B cell (primary cell): ENCODE results near the gene PALLD. TPM values are rescaled to one million over a fixed set of nuclear protein-coding genes. Genes with fewer than 3 reads are reported as not detected.

Experiments
- ATAC-seq: fragments of 200-7000 bp; cut with Tn5 transposase; one replicate; pipeline ENCODE4 v1.10.0; 2021; ENCODE audit warnings: low read depth, mild to moderate bottlenecking, moderate number of reproducible peaks, moderate library complexity
- CTCF ChIA-PET: fragments of 350-600 bp; sonication (Branson Sonifier 250); formaldehyde crosslinking; loops from one replicate; lab custom pipeline; 2021; ENCODE audit warnings: antibody characterized with exemption, inconsistent platforms; lab: Charles Lee
- POLR2A ChIA-PET: fragments of 350-600 bp; sonication (Branson Sonifier 250); formaldehyde crosslinking; loops from one replicate; lab custom pipeline; 2021; ENCODE audit warnings: antibody characterized with exemption; lab: Charles Lee
- DNase-seq: peaks from one replicate; pipeline ENCODE4 v3.0.0; 2013
- H2AFZ ChIP-seq: 2 replicates; pipeline ENCODE4 v1.6.1; 2012; ENCODE audit warnings: mild to moderate bottlenecking, low read depth, low read length; ENCODE audit not compliant: insufficient read depth, poor library complexity, severe bottlenecking
- H3K27ac ChIP-seq, 2 donors: 1 replicate in 1 of 2; 2 replicates in 1 of 2; pipeline ENCODE4 v1.5.1; 2012 to 2013; ENCODE audit warnings: low read length in 2 of 2, mild to moderate bottlenecking in 2 of 2, moderate library complexity in 1 of 2
- H3K27me3 ChIP-seq, 4 experiments: fragments of 200-600 bp in 1 of 4; sonication (generic) in 1 of 4; replicated peaks in 1 of 4; 1 replicate in 2 of 4; 2 replicates in 2 of 4; pipeline versions ENCODE4 v1.6.1 to v1.7.0; 2013 to 2016; ENCODE audit warnings: low read length in 3 of 4, mild to moderate bottlenecking in 2 of 4, mixed read lengths in 1 of 4, moderate library complexity in 1 of 4; ENCODE audit not compliant: insufficient read depth in 4 of 4, control insufficient read depth in 3 of 4; ENCODE audit errors: control extremely low read depth in 1 of 4
- H3K36me3 ChIP-seq, 2 experiments: replicated peaks in 1 of 2; 1 replicate in 1 of 2; 2 replicates in 1 of 2; pipeline versions ENCODE4 v1.6.1 to v1.7.1; 2013; ENCODE audit warnings: low read length in 1 of 2; ENCODE audit not compliant: insufficient read depth in 2 of 2, control insufficient read depth in 1 of 2; ENCODE audit errors: control extremely low read depth in 1 of 2, extremely low read depth in 1 of 2
- H3K4me1 ChIP-seq, 2 donors: fragments of 200-600 bp in 1 of 2; sonication (generic) in 1 of 2; 1 replicate in 1 of 2; 2 replicates in 1 of 2; pipeline versions ENCODE4 v1.5.1 to v1.6.1; 2013 to 2017; ENCODE audit warnings: low read length in 2 of 2; ENCODE audit not compliant: control insufficient read depth in 2 of 2, insufficient read depth in 2 of 2
- H3K4me2 ChIP-seq: replicated peaks from 2 replicates; pipeline ENCODE3; 2012; ENCODE audit warnings: mild to moderate bottlenecking, low read depth, low read length; ENCODE audit not compliant: poor library complexity, severe bottlenecking
- H3K4me3 ChIP-seq, 5 experiments: fragments of 200-600 bp in 1 of 5; sonication (generic) in 1 of 5; 1 replicate in 3 of 5; 2 replicates in 2 of 5; pipeline versions ENCODE4 v1.5.1 to v1.7.0; 2011 to 2016; ENCODE audit warnings: low read length in 4 of 5, mild to moderate bottlenecking in 4 of 5, low read depth in 2 of 5, control low read depth in 1 of 5, moderate library complexity in 1 of 5; ENCODE audit not compliant: insufficient read depth in 1 of 5; ENCODE audit errors: control extremely low read depth in 1 of 5, extremely low read depth in 1 of 5
- H3K79me2 ChIP-seq: fragments of 200-600 bp; sonication (generic); one replicate; pipeline ENCODE4 v1.6.0; 2016; ENCODE audit warnings: low read length; ENCODE audit not compliant: control insufficient read depth, insufficient read depth
- H3K9ac ChIP-seq: fragments of 200-600 bp; sonication (generic); 2 replicates; pipeline ENCODE4 v1.6.1; 2017; ENCODE audit warnings: mild to moderate bottlenecking, low read length, moderate library complexity
- H3K9me3 ChIP-seq, 3 donors: one replicate each; pipeline versions ENCODE4 v1.6.1 to v1.7.1; 2013; ENCODE audit warnings: low read length in 2 of 3; ENCODE audit not compliant: control insufficient read depth in 2 of 3, insufficient read depth in 1 of 3; ENCODE audit errors: control extremely low read depth in 1 of 3
- H4K20me1 ChIP-seq: 2 replicates; pipeline ENCODE4 v1.6.0; 2012; ENCODE audit warnings: mild to moderate bottlenecking, low read length; ENCODE audit not compliant: insufficient read depth, control insufficient read depth, poor library complexity, severe bottlenecking
- H3K27ac Mint-ChIP-seq: one replicate; pipeline ENCODE4 v1.8.0; 2021; ENCODE audit warnings: mixed read lengths
- H3K27me3 Mint-ChIP-seq: one replicate; pipeline ENCODE4 v1.8.0; 2021; ENCODE audit warnings: mixed read lengths
- H3K4me1 Mint-ChIP-seq: one replicate; pipeline ENCODE4 v1.8.0; 2021; ENCODE audit warnings: mixed read lengths
- H3K4me3 Mint-ChIP-seq: one replicate; pipeline ENCODE4 v1.8.0; 2021; ENCODE audit warnings: mixed read lengths
- H3K9me3 Mint-ChIP-seq: one replicate; pipeline ENCODE4 v1.8.0; 2022; ENCODE audit warnings: mixed read lengths; ENCODE audit not compliant: insufficient read depth
- CTCF ChIP-seq: fragments of 200-600 bp; IDR thresholded peaks from one replicate; pipeline ENCODE4 v1.8.0; 2022; ENCODE audit warnings: antibody characterized with exemption, mild to moderate bottlenecking
- EZH2 ChIP-seq: IDR thresholded peaks from 2 replicates; pipeline ENCODE4 v1.6.1; 2012; ENCODE audit warnings: borderline replicate concordance, low read depth, mild to moderate bottlenecking, moderate library complexity, low read length; ENCODE audit not compliant: insufficient read depth, poor library complexity, severe bottlenecking
- WGBS: methylation state at CpG from one replicate; pipeline ENCODE4 v1.1.5; 2013; ENCODE audit warnings: missing lambda C conversion rate; ENCODE audit not compliant: insufficient coverage; 5-methylcytosine and 5-hydroxymethylcytosine counted together
- intact Hi-C: fragments of 100-400 bp; cut with micrococcal nuclease; formaldehyde crosslinking; loops from one replicate; pipeline ENCODE4 v1.10.0; 2022
- polyA plus RNA-seq: library from polyadenylated mRNA; depleted of rRNA; stranded (reverse); fragments of >200 nt; gene quantifications from 2 replicates; pipeline ENCODE4 v1.2.3, GENCODE V29; 2012
- total RNA-seq, 2 donors: library from RNA; stranded (reverse); fragments of 120-200 nt in 1 of 2; gene quantifications; 1 replicate in 1 of 2; 2 replicates in 1 of 2; pipeline versions ENCODE4 v1.2.3 to v1.2.4, GENCODE V29; 2013 to 2022

PALLD gene
- total and polyA plus RNA-seq, 2 donors (not counting 1 experiment from before 2014, with no cell fraction given) = 0.63 to 0.71 TPM

- no peak overlapping the region for H3K4me2 ChIP-seq
- intact Hi-C loops = no loop called here
- ChIA-PET CTCF (no interaction called here), POLR2A (no interaction called here)
- no peak for ATAC-seq
- peaks cover 0 to 4% (median 0%) of the 10 kb centered on the region in 4 experiments for H3K27me3 ChIP-seq
- no peaks in the 10 kb centered on the region for H4K20me1 ChIP-seq
- no peaks in the 10 kb centered on the region for H3K79me2 ChIP-seq
- Mint-ChIP-seq H3K9me3 (no peaks in the 10 kb centered on the region), H3K4me1 (no peaks in the 10 kb centered on the region), H3K4me3 (no peak overlapping the region), H3K27ac (no peak overlapping the region), H3K27me3 (peaks cover 30% of the 10 kb centered on the region)
- H2AFZ ChIP-seq = no peak overlapping the region
- H3K36me3 ChIP-seq = no peaks in the 10 kb centered on the region
- no peaks in the 10 kb centered on the region for H3K4me1 ChIP-seq
- TF ChIP-seq CTCF (no peak), EZH2 (no peak)
- no peak overlapping the region for H3K27ac ChIP-seq
- no peak for DNase-seq
- H3K9me3 ChIP-seq = no peaks in the 10 kb centered on the region
- no peak overlapping the region for H3K4me3 ChIP-seq
- no peak overlapping the region for H3K9ac ChIP-seq
These were observed 126.2 kb downstream of the PALLD start for GRCh38 chr4:168623011-168623410.

- no peak overlapping the region for H3K4me2 ChIP-seq
- no peaks in the 10 kb centered on the region for H3K4me1 ChIP-seq
- H3K79me2 ChIP-seq = no peaks in the 10 kb centered on the region
- TF ChIP-seq EZH2 (no peak), CTCF (no peak)
- H4K20me1 ChIP-seq = no peaks in the 10 kb centered on the region
- no peaks in the 10 kb centered on the region for H3K9me3 ChIP-seq
- no peaks in the 10 kb centered on the region for H3K9me3 Mint-ChIP-seq
- H3K4me3 ChIP-seq = no peak overlapping the region
- intact Hi-C loops = no loop called here
- no peak overlapping the region for H2AFZ ChIP-seq
- ChIA-PET POLR2A (no interaction called here), CTCF (no interaction called here)
- no peak overlapping the region for H3K27ac Mint-ChIP-seq
- 91% methylated on average over 3 of the region's 5 CpGs for WGBS
- peaks cover 0 to 4% (median 1%) of the 10 kb centered on the region in 4 experiments for H3K27me3 ChIP-seq
- no peak overlapping the region for H3K4me3 Mint-ChIP-seq
- H3K27me3 Mint-ChIP-seq = peaks cover 30% of the 10 kb centered on the region
- DNase-seq = no peak
- no peaks in the 10 kb centered on the region for H3K4me1 Mint-ChIP-seq
- no peaks in the 10 kb centered on the region for H3K36me3 ChIP-seq
- no peak for ATAC-seq
- H3K27ac ChIP-seq = no peak overlapping the region
- no peak overlapping the region for H3K9ac ChIP-seq
These were observed 126.6 kb downstream of the PALLD start for GRCh38 chr4:168623484-168623883.
